A549 (cell line): Measurements from ENCODE around the gene STARD4. TPM values are rescaled to one million over a fixed set of nuclear protein-coding genes. Genes with fewer than 3 reads are reported as not detected.

Experiments
- ATAC-seq, 2 experiments: fragments of 200-7000 bp in 1 of 2; fragments of >200 bp in 1 of 2; cut with Nextera tagmentation in 1 of 2; cut with Tn5 transposase in 1 of 2; 3 replicates each; pipeline versions ENCODE4 v1.8.0 to v1.9.1; 2018 to 2020; ENCODE audit warnings: mild to moderate bottlenecking in 1 of 2, moderate library complexity in 1 of 2
- CTCF ChIA-PET: fragments of 300-600 bp; sonication (Branson Sonifier 250); formaldehyde crosslinking; extraction: SDS; loops from one replicate; lab custom pipeline; 2021; ENCODE audit warnings: antibody characterized with exemption, inconsistent platforms; lab: Yijun Ruan, JAX
- POLR2A ChIA-PET: fragments of 350-600 bp; formaldehyde crosslinking; extraction: SDS; loops from one replicate; lab custom pipeline; 2021; ENCODE audit warnings: antibody characterized with exemption, inconsistent platforms; lab: Yijun Ruan, JAX
- DNase-seq, 2 experiments: peaks; one replicate each; pipeline versions ENCODE4 v3.0.0 to v3.0.0-alpha.2; 2011 to 2016; ENCODE audit warnings: low read depth in 1 of 2, low spot score in 1 of 2
- FAIRE-seq: peaks from 2 replicates; lab custom pipeline; 2011; peaks lifted over from hg19 to GRCh38; lab: Jason Lieb, UNC
- H3K27ac ChIP-seq, 2 experiments: fragments of >200 bp; sonication (Bioruptor Twin); formaldehyde crosslinking; 3 replicates each; pipeline ENCODE4 v1.5.1; 2016 to 2017
- H3K4me1 ChIP-seq: fragments of >200 bp; sonication (Bioruptor Twin); formaldehyde crosslinking; 3 replicates; pipeline ENCODE4 v1.6.1; 2016
- H3K4me2 ChIP-seq: fragments of >200 bp; sonication (Bioruptor Twin); formaldehyde crosslinking; 3 replicates; pipeline ENCODE4 v1.6.1; 2016
- H3K4me3 ChIP-seq: fragments of >200 bp; sonication (Bioruptor Twin); formaldehyde crosslinking; 3 replicates; pipeline ENCODE4 v1.5.1; 2016
- H3K9me3 ChIP-seq: fragments of >200 bp; sonication (Bioruptor Twin); formaldehyde crosslinking; 3 replicates; pipeline ENCODE4 v1.6.1; 2016
- BCL3 ChIP-seq: fragments of >200 bp; sonication (Bioruptor Twin); formaldehyde crosslinking; IDR thresholded peaks from 3 replicates; pipeline ENCODE4 v1.6.1; 2016
- CBX8 ChIP-seq: fragments of 200-600 bp; sonication (generic); IDR thresholded peaks from 2 replicates; pipeline ENCODE4 v1.6.1; 2016
- CHD4 ChIP-seq: fragments of 200-600 bp; sonication (generic); IDR thresholded peaks from 2 replicates; pipeline ENCODE4 v1.6.1; 2016; ENCODE audit warnings: antibody characterized with exemption, mild to moderate bottlenecking, borderline replicate concordance
- E2F6 ChIP-seq: IDR thresholded peaks from 2 replicates; pipeline ENCODE4 v1.6.1; 2012; ENCODE audit warnings: low read depth, borderline replicate concordance
- EHF ChIP-seq: fragments of 250-450 bp; sonication (Bioruptor Pico); IDR thresholded peaks from 2 replicates; pipeline ENCODE4 v1.5.0; 2020; ENCODE audit warnings: mild to moderate bottlenecking
- EHMT2 ChIP-seq: fragments of 200-600 bp; sonication (generic); IDR thresholded peaks from 2 replicates; pipeline ENCODE4 v1.6.1; 2016; ENCODE audit warnings: antibody characterized with exemption, low read depth, mild to moderate bottlenecking, moderate library complexity
- ELK1 ChIP-seq: fragments of 150-350 bp; IDR thresholded peaks from 2 replicates; pipeline ENCODE4 v1.6.1; 2014; ENCODE audit warnings: low read depth, mild to moderate bottlenecking, low read length
- EP300 ChIP-seq, 2 experiments: fragments of >200 bp; sonication (Bioruptor Twin); formaldehyde crosslinking; IDR thresholded peaks; 2 replicates in 1 of 2; 3 replicates in 1 of 2; pipeline ENCODE4 v1.6.1; 2016 to 2017
- ESRRA ChIP-seq: fragments of 150-350 bp; IDR thresholded peaks from 2 replicates; pipeline ENCODE4 v1.6.1; 2014; ENCODE audit warnings: mild to moderate bottlenecking, low read length, borderline replicate concordance
- FOXS1 ChIP-seq: fragments of 250-450 bp; sonication (Bioruptor Pico); IDR thresholded peaks from 2 replicates; pipeline ENCODE4 v1.5.0; 2020; ENCODE audit warnings: mild to moderate bottlenecking, moderate library complexity
- HEYL ChIP-seq: fragments of 250-450 bp; sonication (Bioruptor Pico); IDR thresholded peaks from 2 replicates; pipeline ENCODE4 v1.8.0; 2021; ENCODE audit warnings: mild to moderate bottlenecking, moderate library complexity
- HMGXB4 ChIP-seq: fragments of 250-450 bp; sonication (Bioruptor Pico); IDR thresholded peaks from 2 replicates; pipeline ENCODE4 v1.5.0; 2021; ENCODE audit warnings: mild to moderate bottlenecking, moderate library complexity, borderline replicate concordance
- HOXB13 ChIP-seq: fragments of 250-450 bp; sonication (Bioruptor Pico); IDR thresholded peaks from 2 replicates; pipeline ENCODE4 v1.5.0; 2020; ENCODE audit warnings: low read depth, mild to moderate bottlenecking, moderate library complexity
- HOXB5 ChIP-seq: fragments of 250-450 bp; sonication (Bioruptor Pico); IDR thresholded peaks from 2 replicates; pipeline ENCODE4 v1.5.0; 2020; ENCODE audit warnings: mild to moderate bottlenecking, moderate library complexity
- JUN ChIP-seq, 2 experiments: fragments of >200 bp; sonication (Bioruptor Twin); formaldehyde crosslinking; IDR thresholded peaks; 2 replicates in 1 of 2; 3 replicates in 1 of 2; pipeline ENCODE4 v1.6.1; 2016 to 2017
- KDM1A ChIP-seq: fragments of 200-600 bp; sonication (generic); IDR thresholded peaks from 2 replicates; pipeline ENCODE4 v1.6.1; 2016; ENCODE audit warnings: low read depth, mild to moderate bottlenecking
- KDM5A ChIP-seq: fragments of 200-600 bp; sonication (generic); IDR thresholded peaks from 2 replicates; pipeline ENCODE4 v1.6.1; 2016; ENCODE audit warnings: antibody characterized with exemption, mild to moderate bottlenecking
- NFE2L2 ChIP-seq: fragments of 150-350 bp; conservative IDR thresholded peaks from 2 replicates; pipeline ENCODE4 v1.6.1; 2014; ENCODE audit warnings: low read length
- POLR2A ChIP-seq: IDR thresholded peaks from 2 replicates; pipeline ENCODE4 v1.6.1; 2012; ENCODE audit warnings: mild to moderate bottlenecking, low read length
- RCOR1 ChIP-seq: fragments of 150-350 bp; IDR thresholded peaks from 2 replicates; pipeline ENCODE4 v1.6.1; 2014; ENCODE audit warnings: antibody characterized with exemption, low read length, low read depth
- RFX5 ChIP-seq: fragments of 450-650 bp; IDR thresholded peaks from 2 replicates; pipeline ENCODE4 v1.7.1; 2014; ENCODE audit warnings: antibody characterized with exemption, mild to moderate bottlenecking, moderate library complexity
- RNF2 ChIP-seq: fragments of 200-600 bp; sonication (generic); IDR thresholded peaks from 2 replicates; pipeline ENCODE4 v1.6.1; 2016; ENCODE audit warnings: low read depth, mild to moderate bottlenecking, antibody characterized with exemption, moderate library complexity, borderline replicate concordance
- SREBF2 ChIP-seq: fragments of 450-650 bp; IDR thresholded peaks from 2 replicates; pipeline ENCODE4 v1.6.1; 2014; ENCODE audit warnings: mild to moderate bottlenecking, moderate library complexity
- ZC3H11A ChIP-seq: fragments of 450-650 bp; IDR thresholded peaks from 2 replicates; pipeline ENCODE4 v1.6.1; 2014; ENCODE audit warnings: antibody characterized with exemption, mild to moderate bottlenecking
- ZNF302 ChIP-seq: fragments of 250-450 bp; sonication (Bioruptor Pico); IDR thresholded peaks from 2 replicates; pipeline ENCODE4 v1.9.0; 2021; ENCODE audit warnings: inconsistent platforms, mild to moderate bottlenecking, moderate library complexity
- WGBS: methylation state at CpG from one replicate; pipeline ENCODE4 v1.1.6; 2017; ENCODE audit errors: missing lambda C conversion rate; 5-methylcytosine and 5-hydroxymethylcytosine counted together
- polyA plus RNA-seq, 4 experiments: library from polyadenylated mRNA; depleted of rRNA in 3 of 4; stranded (reverse); fragments of >200 nt; fragmentation: RNase III in 1 of 4; extraction: RNeasy Plus Mini Kit Qiagen cat#74134 plus additional on column Dnase treatment in 1 of 4; gene quantifications; 2 replicates in 3 of 4; 3 replicates in 1 of 4; pipeline ENCODE4 v1.2.3, GENCODE V29; 2011 to 2017

Gene STARD4
- polyA plus RNA-seq, 2 of the 4 experiments (the other 2 are of a cell fraction): 14.0 to 15.9 TPM

GRCh38 chr5:111507276-111507675, 5.1 kb downstream of the STARD4 start (continued):
- TF ChIP-seq EHMT2: no peak
- TF ChIP-seq ESRRA: no peak
- no peak for TF ChIP-seq JUN (IDR thresholded peaks at IDR 0.05)

- ATAC-seq: no peak
- POLR2A ChIA-PET: no interaction called here
- Histone ChIP-seq H3K4me1 (no peaks in the 10 kb centered on the region), H3K9me3 (no peaks in the 10 kb centered on the region), H3K27ac (no peak overlapping the region), H3K4me2 (no peak overlapping the region), H3K4me3 (no peak overlapping the region)
- TF ChIP-seq HMGXB4 (CRISPR knock-in tag) (no peak), ELK1 (no peak), POLR2A (no peak), ESRRA (no peak), EHMT2 (no peak), EP300 (IDR thresholded peaks at IDR 0.05) (no peak), ZNF302 (CRISPR knock-in tag) (no peak)
- CTCF ChIA-PET: interaction anchor here (0.7 to 2.6 kb wide), 3 partner anchors 9 to 1385 kb away, joined by 3 to 10 read pairs (median 6); no protein-coding TSS in a partner anchor
- no peak for DNase-seq
- 78% methylated on average over 1 of the region's 1 CpG for WGBS
- FAIRE-seq: no peak
These were observed 7.2 kb downstream of the STARD4 start for GRCh38 chr5:111505096-111505495.

GRCh38 chr5:111502956-111503355, 9.4 kb downstream of the STARD4 start:
- no peak overlapping the region for H3K4me2 ChIP-seq
- no peaks in the 10 kb centered on the region for H3K9me3 ChIP-seq
- TF ChIP-seq EHMT2 (no peak), SREBF2 (no peak), EP300 (IDR thresholded peaks at IDR 0.05) (no peak), RCOR1 (no peak), HOXB13 (CRISPR knock-in tag) (no peak), E2F6 (no peak), HOXB5 (no peak), BCL3 (no peak), EHF (CRISPR knock-in tag) (no peak)
- H3K27ac ChIP-seq: no peak overlapping the region
- no peak for DNase-seq
- no peaks in the 10 kb centered on the region for H3K4me1 ChIP-seq
- no peak for ATAC-seq
- CTCF ChIA-PET: no interaction called here
- H3K4me3 ChIP-seq: no peak overlapping the region
- no peak for FAIRE-seq
- POLR2A ChIA-PET: no interaction called here

- no peak for ATAC-seq
- 85% methylated on average over 1 of the region's 1 CpG for WGBS
- CTCF ChIA-PET: interaction anchor here (2.0 kb wide), 1 partner anchor 33 kb away, joined by 11 read pairs; no protein-coding TSS in a partner anchor
- Histone ChIP-seq H3K4me3 (no peak overlapping the region), H3K27ac (no peak overlapping the region), H3K4me2 (no peak overlapping the region), H3K9me3 (no peaks in the 10 kb centered on the region), H3K4me1 (no peaks in the 10 kb centered on the region)
- no peak for FAIRE-seq
- no peak for DNase-seq
- POLR2A ChIA-PET: no interaction called here
- TF ChIP-seq RNF2: no peak
- TF ChIP-seq FOXS1 (CRISPR knock-in tag): no peak
- no peak for TF ChIP-seq CHD4
- no peak for TF ChIP-seq ZC3H11A
- TF ChIP-seq CBX8: no peak
- no peak for TF ChIP-seq KDM5A
- no peak for TF ChIP-seq HEYL
- no peak for TF ChIP-seq RFX5
- no peak for TF ChIP-seq HMGXB4 (CRISPR knock-in tag)
- TF ChIP-seq KDM1A: no peak
- no peak for TF ChIP-seq ELK1
- no peak for TF ChIP-seq NFE2L2
These were observed 14.0 kb downstream of the STARD4 start for GRCh38 chr5:111498346-111498745.
